Putamen (tissue), 1 donor: Measurements from ENCODE around the gene NOLC1.

ENCODE experiments used
- DNase-seq: peaks from one replicate; pipeline ENCODE4 v3.0.0-alpha.2; 2016; ENCODE audit warnings: low spot score

The NOLC1 gene

DNA sequence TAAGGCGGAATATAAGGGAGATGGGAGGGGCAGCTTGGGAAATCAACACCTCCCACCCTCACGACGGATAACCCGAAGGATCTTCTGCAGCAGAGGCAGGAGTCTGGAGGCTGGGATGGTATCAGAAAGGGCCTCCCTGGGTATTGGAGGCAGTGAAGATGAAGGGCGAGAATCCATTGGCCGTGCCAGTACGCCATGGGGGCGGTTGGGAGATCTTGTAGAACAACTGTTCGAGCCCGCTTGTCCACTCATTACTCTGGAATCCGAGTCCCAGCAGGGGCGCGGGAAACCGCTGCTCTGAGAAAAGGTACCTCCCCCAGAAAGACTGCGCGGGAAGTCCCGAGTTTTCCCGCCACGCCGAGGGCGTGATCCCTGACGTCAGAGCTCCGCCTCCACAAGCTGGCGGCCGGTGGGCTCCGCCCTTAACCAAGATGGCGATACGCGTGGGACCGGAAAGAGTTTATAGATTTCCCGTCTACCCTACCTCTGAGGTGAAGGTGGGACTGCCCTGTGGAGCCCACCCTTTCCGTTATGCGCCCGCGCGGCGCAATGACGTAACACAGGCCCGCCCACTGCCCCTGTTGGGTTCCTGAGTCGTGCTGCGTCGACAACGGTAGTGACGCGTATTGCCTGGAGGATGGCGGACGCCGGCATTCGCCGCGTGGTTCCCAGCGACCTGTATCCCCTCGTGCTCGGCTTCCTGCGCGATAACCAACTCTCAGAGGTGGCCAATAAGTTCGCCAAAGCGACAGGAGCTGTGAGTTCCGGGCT, at the start of gene NOLC1:
Gene NOLC1 (plus strand): TSS at position 616 of the 771 bp plus-strand sequence. CDS start 22 bp downstream, at position 638.
- DNase-seq = peak; percentile 97

DNA sequence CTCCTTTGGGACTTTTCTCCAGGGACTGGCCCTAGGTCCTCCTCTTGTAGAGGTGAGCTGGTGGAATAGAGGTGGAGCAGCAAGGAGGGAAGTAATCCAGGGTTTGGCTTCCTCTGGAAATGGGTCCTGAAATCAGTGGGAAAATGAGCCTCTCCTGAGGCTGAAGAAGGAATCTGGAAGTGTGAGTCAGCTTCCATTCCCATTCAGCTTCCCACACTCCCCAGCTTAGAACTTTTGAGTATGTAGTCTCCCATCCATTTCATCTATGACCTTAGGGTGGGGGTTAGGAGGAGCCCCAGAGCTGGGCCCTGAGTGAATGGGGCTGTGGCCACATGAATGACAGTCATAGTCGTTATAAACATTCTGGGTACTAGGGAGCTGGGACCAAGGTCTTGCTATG, 49.8 kb upstream of the NOLC1 start:
- DNase-seq = no peak

DNA sequence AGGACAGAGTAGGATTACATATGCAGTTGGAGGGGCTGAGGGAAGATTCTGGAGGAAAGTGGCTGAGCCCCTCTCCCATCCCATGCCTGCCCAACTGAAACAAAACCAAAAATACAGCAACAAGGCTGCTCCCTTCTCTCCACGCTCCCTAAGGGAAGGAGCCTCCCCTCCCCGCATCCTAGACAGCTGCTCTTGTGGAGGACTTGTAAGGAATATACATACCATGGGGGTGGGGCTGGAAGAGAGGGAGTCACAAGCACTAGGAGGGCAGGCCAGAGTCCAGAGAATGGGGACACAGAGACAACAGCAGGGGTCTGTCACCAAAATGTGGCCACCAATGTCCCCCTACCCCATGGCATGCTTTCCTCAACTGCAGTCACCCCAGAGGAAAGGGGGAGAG, 45.2 kb upstream of the NOLC1 start:
- no peak for DNase-seq

DNA sequence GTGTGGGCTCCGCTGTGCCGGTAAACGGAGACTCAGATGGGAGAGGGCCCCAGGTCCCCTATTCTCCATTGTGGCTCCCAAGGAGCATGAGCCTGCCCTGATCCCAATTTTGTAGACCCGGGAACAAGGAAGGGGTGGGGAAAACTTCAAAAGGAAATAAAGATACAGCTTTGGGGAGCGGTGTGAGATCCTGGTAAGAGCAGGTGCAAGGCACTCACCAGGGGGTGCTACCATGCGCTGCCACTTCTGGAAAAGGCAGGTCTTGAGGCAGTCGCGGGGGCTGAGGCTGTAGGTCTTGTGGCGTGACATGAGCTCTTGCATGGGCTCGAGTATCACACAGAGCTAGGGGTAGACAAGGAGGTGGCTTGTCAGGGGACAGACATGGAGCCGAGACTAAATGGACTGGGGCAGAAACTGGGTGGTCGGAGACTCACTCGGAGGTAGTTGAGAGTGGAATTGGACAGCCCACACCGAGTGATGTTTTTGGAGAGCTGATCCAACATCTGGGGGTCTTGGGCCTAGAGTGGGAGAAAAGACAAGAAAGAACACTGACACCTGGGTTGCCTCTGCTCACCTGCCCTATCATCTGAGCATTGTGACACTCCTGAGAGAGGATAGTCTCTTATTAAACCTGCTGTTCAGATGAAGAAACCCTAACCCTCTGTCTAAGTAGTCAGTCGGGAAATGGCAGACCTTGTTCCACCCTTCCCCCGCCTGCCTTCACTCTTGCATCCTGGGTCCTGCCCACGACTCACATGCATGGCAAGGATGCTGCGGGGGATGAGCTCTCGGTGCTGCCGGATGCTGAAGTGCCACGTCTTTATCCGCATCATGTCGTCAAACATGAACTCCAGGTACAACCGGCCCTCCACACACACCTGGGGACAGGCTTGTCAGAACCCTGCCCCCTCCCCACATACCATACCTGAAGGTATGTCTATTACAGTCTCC, 42.7 kb upstream of the NOLC1 start:
- peak; percentile 77 for DNase-seq

DNA sequence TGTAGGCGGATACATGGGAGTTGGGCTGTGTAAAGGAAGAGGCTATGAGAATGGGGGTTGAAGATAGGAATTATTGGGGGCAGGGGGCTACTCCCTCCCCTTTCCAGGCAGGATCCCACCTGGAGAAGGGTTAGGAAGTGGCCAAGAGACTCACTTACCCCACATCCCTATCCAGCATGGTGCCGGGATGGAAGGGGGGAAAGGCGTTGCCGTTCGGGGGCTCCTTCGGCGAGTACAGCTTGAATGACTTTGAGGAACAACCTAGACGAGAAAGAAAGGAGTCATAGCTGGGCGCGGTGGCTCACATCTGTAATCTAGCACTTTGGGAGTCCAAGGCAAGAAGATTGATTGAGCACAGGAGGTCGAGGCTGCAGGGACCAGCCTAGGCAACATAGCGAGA, 40.9 kb upstream of the NOLC1 start:
- no peak for DNase-seq

DNA sequence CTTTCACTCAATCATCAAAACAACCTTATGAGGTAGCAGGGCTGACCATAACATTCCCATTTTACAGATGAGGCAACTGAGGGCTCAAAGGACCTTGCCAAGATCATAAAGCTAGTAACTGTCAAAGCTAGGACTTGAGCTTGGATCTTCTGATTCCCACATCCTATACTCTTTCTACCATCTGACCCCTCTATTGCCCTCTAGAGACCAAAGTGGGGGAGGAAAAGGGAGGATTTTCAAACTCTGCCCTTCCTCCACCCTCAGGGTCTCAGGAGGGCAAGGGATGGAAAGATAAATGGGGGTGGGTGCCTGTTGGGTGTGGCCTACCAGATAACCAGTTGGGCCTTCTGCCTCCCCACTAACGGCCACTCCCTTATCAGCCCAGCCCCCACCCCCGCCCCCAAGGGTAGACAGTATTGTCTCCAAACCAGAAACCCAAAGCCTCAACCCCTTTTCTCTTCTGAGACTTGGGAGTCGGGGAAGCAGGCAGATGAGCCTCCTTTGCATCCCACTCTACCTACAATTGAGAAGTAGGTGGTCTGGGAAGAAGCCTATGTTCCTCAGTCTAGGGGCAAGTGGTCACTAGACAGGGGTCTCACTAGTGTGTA, 39.9 kb upstream of the NOLC1 start:
- no peak for DNase-seq

DNA sequence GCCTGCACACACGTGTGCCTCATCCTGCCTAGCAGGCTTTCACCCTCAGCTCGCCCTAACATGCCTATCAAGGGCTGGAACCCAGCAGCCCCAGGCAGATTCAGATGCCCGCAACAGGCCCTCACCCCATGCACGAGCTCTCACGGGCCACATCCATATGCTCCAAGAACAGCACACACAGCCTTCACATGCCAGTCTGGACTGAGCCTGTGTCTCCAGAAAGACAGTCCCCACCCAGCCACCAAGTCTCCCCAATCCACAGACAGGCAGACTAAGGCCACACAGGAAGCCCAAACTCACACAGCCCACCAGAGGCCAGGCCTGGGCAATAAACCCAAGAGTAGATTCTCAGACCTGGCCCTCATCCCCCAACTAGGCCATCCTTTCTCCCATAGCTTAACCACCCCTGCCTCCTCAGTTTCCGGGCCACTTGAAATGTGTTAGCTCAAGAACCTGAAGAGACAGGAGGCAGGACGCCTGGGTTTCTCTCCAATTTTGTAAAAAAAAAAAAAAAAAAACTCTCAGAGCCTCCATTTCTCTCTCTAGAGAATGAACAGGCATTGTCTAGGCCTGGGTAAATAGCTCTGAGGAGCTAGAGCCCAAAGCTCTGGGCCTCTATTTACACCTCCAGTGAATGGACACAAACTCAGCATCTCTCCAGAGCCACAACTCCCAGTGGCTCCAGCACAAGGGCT, 38.8 kb upstream of the NOLC1 start:
- no peak for DNase-seq

DNA sequence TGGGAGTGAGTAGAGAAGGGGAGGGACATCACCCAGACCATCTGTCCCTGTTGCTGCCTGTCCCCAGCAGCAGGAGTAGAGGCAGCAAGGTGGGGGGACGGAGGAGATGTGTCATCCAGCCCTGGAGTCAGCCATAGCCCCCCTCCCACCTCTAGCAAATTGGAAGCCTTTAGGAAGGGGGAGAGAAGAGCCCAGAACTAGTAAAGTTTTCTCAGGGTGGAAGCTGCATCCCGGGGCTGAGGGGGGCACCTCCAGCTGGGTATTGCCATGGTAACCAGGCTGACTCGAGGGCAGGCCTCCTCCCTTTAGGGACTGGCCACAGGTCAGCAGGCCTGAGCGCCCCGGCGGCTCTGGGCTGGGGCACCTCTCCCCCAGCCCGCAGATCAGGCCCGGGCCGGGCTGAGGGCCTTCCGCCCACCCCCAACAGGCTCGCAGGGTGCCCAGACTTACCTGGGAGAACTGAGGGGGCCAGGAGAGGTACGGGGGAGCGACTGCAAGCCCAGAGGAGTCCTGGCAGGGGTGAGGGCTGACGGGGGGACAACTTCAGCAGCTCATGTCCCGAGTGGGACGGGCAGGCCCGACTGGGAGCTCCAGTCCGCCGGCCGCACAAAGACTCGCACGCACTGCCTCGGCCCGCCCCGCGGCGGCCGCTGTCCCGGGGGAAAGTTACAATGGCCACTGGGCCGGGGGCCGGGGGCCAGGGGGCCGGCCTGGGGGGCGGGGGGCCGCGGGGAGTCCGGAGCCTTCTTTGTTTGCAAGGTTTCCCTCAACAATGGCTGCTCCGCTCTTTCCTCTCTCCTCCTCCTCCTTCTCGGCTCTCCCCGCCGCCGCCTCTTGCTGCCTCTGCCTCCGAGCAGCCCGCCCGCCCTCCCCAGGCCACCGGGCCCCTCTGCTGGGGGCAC, 38.0 kb upstream of the NOLC1 start:
- DNase-seq = no peak

DNA sequence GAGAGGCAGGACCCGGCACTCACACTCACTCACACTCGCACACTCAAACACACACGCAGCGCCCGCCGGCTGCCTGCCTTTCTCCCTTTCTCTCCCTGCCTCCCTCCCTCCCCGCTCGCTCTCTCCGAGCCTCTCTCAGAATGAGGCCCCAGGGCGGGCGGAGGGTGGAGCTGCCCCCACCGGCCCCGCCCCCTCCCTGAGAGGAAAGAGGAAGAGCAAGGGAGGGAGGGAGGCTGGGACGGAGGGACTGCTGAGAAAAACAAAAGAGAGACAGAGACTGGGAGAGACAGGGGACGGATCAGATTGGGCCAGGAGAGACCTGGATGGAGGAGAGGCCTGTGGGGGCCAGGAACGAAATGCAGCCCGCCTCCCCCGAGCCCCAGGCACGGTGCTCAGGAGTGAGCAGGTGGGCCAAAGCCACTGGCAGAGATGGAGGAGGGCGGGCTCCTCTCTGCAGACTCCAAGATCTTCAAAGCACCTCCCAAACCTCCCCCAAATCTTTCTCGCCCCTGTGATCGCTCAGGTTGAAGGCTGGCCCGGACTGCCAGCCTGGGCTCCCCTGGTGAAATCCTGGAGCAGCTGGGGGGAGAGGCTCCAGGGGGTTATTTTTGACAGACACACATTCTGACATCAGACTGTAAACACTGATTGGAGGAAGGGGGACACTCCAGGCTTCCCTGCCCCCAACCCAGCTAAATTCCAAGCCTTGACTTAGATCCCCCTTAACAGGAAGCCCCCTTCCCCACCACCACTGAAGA, 37.1 kb upstream of the NOLC1 start:
- DNase-seq = peak; percentile 96

DNA sequence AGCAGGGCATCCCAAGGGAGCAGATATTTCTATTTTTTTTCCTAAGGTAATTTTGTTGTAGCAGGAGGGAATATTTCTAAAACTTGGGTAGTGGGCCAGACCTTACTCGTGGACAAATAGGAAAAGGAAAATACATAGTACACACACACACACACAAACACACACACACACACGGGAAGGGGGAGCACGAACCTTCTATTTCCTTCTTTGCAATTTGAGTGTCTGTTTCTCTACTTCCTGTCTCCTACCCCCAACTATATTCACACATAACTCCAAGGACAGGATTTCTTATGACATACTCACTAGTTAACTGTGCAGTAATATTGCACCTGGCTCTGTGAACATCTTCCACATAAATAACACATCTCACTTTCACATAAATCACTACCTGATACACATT, 36.4 kb upstream of the NOLC1 start:
- DNase-seq = no peak

DNA sequence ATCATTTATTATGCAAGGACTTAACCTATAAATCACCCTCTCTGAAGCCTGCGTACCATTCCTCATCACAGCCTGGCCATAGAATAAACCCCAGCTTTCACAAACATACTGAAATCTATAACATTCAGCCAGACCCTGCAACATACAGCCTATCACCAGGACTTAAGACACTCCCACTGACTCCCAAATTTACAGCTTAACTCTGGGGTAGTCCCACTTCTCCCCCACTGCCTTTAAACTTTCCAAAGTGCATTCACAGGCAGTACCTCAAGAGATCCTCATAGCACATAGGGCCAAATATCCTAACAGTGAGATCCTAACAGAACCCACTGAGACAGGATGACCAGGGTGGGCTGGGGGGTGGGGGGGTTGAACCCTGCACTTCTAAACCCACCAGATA, 35.5 kb upstream of the NOLC1 start:
- DNase-seq = no peak

DNA sequence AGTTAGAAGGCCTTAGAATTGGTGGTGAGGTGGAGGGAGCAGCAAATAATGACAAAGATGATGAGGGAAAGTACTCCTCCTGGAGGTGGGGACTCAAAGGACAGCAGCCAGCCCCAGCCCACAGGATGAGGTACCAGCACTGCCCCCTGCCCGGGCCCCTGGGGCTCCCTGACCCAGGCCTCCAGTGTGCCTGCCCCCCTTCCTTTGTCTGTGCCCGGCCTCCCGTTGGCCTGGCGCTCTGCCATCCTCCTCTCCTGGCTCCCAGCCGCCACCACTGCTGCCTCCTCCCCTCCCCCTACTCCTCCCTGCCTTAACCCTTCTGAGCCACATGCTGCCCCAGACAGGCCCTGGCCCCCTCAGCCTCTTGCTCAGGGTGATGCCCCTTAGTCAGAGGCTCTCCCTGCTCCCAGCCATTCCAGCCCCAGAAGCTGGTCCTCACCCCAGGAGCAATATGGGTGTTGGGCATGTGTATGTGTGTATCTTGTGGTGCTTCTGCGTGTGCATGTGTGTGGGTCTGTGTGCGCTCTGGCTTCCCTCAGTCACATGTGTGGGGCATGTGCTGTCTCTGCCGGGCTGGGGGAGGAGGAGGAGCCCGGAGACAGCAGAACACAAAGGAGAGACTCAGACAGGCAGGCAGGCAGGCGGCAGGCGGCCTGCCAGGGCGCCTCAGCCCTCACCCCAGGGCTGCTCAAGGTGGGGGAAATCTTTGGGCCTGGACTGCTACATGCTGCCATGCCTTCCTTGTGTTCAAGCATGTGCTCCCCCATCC, 34.6 kb upstream of the NOLC1 start:
- DNase-seq = peak; percentile 87

DNA sequence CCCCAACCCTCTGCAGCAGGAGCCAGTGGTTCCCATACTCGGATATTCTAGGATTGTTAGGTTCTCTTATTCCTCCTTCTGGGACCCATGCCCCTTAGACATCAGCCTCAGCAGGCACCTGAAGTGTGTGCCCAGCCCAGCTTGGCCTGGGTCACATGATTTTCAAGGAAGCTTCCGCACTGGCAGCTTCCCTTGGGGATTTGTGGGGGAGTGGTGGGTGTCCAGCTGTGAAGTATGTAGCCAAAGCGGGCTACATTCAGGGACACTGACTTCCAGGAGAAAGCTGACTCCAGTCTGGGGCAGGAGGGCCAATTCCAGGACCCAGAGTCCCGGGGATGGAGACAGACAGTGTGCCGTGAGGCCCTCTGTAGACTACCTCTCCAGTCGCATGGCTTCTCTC, 33.3 kb upstream of the NOLC1 start:
- no peak for DNase-seq

DNA sequence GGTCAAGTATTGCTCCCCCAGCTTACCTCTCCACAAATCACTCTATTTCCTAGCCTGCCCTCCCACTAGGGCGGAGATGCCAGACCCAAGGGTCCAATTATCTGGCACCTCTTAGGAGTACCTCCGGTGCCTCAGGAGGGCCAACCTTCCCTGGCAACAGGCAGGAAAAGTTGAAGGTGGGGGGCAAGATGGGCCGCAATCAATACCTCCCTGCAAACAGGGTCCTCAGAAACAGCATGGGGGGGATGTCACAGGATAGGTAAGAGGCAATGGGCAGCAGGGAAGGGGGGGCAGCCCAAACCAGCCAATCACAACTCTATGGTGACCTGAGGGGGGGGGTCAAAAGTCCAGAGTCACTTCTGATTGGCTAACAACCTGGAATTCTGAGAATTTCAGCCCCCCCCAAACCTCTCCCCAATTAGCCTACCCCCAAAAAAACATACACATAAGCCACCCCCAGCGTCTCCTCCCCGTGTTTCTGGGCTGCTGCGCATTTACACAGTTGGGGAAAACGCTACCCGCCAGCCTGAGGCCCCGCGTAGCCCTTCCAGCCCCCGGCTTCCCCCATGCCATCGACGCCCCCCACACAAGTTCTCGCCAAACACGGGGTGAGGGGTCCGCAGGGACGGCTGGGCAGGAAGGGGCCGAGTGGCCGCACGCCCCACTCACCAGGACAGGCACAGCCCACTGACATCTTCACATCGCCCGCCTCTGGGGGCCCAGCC, 32.6 kb upstream of the NOLC1 start:
- DNase-seq = no peak

DNA sequence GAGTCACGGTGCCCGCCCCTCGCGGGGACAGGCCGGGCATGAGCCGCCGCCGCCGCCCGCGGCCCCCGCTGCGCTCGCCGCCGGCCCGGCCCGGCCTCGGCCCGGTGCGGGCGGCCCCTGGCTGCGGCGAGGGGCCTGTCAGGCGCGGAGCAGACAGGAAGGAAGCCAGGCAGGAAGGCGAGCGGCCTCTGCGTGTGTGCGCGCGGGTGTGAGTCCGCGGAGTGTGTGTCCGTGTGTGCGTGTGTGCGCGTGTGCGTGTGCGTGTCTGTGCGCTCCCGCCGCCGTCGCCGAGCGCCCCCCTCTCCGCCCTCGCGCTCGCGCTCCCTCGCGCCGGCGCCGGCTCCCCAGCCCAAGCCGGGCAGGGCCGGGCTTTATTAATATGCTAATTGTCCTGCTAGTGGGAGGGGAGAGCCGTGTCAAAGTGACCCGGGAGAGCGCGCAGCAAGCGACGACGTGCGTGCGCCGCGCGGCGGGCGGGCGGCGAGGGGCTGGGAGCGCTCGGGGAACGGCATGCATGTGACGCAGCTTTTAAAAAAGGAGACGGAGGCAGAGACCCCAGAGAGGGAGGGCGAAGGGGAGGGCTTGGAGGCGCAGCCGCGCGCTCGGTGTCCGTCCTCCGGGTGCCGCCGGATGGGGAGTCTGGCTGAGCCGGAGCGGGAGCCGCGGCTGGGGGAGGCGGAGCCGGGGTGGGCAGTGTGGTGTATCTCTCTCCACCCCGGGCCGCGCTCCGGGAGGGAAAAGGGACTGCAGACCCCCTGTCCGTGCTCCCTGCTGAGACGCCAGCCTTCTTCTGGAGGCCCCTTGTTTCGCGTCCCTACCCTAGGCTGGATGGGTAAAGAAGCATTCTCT, 31.8 kb upstream of the NOLC1 start, which contains the start of gene LDB1:
Gene LDB1 (minus strand): TSS at position 227 of the 849 bp plus-strand sequence. CDS start 258 bp downstream, outside the sequence.
- peak; percentile 92 for DNase-seq

DNA sequence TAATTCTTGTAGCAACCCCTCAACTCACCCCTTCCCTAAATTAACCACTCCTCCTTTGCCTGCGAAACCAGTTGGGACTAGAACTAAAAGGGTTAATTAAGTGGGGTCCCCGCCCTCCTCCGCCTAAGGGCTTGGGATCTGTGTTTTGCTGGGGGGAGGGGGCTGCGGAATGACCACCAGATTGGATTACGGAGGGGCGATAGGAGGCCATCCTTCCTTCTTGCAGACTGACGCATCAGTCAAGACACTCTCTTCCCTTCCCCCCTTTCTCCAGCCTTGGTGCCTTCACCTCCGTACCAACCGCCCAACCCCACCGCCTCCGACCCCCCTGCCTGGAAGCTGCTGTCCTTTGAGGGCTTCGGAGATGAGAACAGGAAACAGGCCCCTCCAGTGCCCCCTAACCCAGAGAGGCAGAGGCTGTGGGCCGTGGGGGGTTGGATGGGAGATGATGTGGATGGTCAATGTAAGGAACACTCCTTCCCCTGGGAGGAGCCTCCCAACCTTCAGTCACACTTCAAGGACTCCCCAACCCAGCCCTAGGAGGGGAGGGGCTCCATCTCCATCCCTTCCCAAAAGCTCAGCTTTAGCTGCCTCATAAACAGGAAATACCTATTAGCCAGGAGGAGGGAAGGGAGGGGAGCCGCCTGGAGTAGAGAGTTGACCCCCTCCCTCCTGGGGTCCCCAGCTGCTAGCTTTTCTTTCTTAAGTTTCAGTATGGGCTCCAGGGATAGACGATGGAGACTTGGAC, 31.0 kb upstream of the NOLC1 start:
- DNase-seq = peak; percentile 66
